OCI-LY1 (cell line): Measurements from ENCODE around the gene SNRNP70.

Experiments
- H2AFZ ChIP-seq: fragments of 200-600 bp; sonication (generic), shearing (Covaris generic); 2 replicates; pipeline ENCODE4 v1.6.0; 2014; ENCODE audit warnings: antibody characterized with exemption, mild to moderate bottlenecking, low read length
- H3F3A ChIP-seq: fragments of 200-600 bp; sonication (generic), shearing (Covaris generic); 2 replicates; pipeline ENCODE4 v1.6.0; 2014; ENCODE audit warnings: mild to moderate bottlenecking, antibody characterized with exemption, low read length, moderate library complexity; ENCODE audit not compliant: insufficient read depth
- H3K27ac ChIP-seq: fragments of 200-600 bp; sonication (generic); 2 replicates; pipeline ENCODE4 v1.5.1; 2014; ENCODE audit warnings: low read length, mixed run types, mild to moderate bottlenecking, low read depth; ENCODE audit not compliant: poor library complexity, severe bottlenecking
- H3K27me3 ChIP-seq: fragments of 200-600 bp; sonication (generic); 2 replicates; pipeline ENCODE4 v1.6.0; 2014; ENCODE audit warnings: antibody characterized with exemption, mild to moderate bottlenecking, low read length, moderate library complexity; ENCODE audit not compliant: insufficient read depth
- H3K36me3 ChIP-seq: fragments of 200-600 bp; sonication (generic); 2 replicates; pipeline ENCODE4 v1.6.1; 2014; ENCODE audit warnings: mild to moderate bottlenecking, antibody characterized with exemption, low read length, moderate library complexity, mixed read lengths; ENCODE audit not compliant: insufficient read depth
- H3K4me1 ChIP-seq: fragments of 200-600 bp; sonication (generic); 2 replicates; pipeline ENCODE4 v1.5.1; 2014; ENCODE audit warnings: mild to moderate bottlenecking, low read length, moderate library complexity; ENCODE audit not compliant: insufficient read depth, severe bottlenecking
- H3K4me2 ChIP-seq: fragments of 200-600 bp; sonication (generic), shearing (Covaris generic); 2 replicates; pipeline ENCODE4 v1.6.1; 2014; ENCODE audit warnings: low read length
- H3K4me3 ChIP-seq: fragments of 200-600 bp; sonication (generic); 2 replicates; pipeline ENCODE4 v1.5.1; 2014; ENCODE audit warnings: low read length, low read depth, mild to moderate bottlenecking, mixed read lengths; ENCODE audit not compliant: poor library complexity, severe bottlenecking
- H3K79me2 ChIP-seq: fragments of 200-600 bp; shearing (Covaris generic); 2 replicates; pipeline ENCODE4 v1.6.1; 2016; ENCODE audit warnings: mixed run types, low read length, mixed read lengths; ENCODE audit not compliant: insufficient read depth
- H3K9ac ChIP-seq: fragments of 200-600 bp; sonication (generic), shearing (Covaris generic); 2 replicates; pipeline ENCODE4 v1.6.1; 2014; ENCODE audit warnings: mild to moderate bottlenecking, low read length, mixed read lengths
- H3K9me2 ChIP-seq: fragments of 200-600 bp; sonication (generic), shearing (Covaris generic); 2 replicates; pipeline ENCODE4 v1.6.1; 2014; ENCODE audit warnings: low read depth, mild to moderate bottlenecking, low read length, mixed read lengths
- H3K9me3 ChIP-seq: fragments of 200-600 bp; shearing (Covaris generic); 2 replicates; pipeline ENCODE4 v1.6.1; 2014; ENCODE audit warnings: low read length, mixed read lengths
- H4K20me1 ChIP-seq: fragments of 200-600 bp; sonication (generic), shearing (Covaris generic); 2 replicates; pipeline ENCODE4 v1.6.0; 2016; ENCODE audit warnings: mild to moderate bottlenecking, low read length; ENCODE audit not compliant: insufficient read depth
- EZH2 ChIP-seq: fragments of 200-600 bp; sonication (generic), shearing (Covaris generic); IDR thresholded peaks from 2 replicates; pipeline ENCODE4 v1.8.0; 2017; ENCODE audit warnings: borderline replicate concordance, mixed run types, mild to moderate bottlenecking, antibody characterized with exemption, low read length, moderate library complexity, mixed read lengths
- TF ChIP-seq, protein P1 (sequence below): fragments of 200-600 bp; sonication (generic), shearing (Covaris generic); IDR thresholded peaks from 2 replicates; pipeline ENCODE4 v1.5.1; 2017; ENCODE audit warnings: mild to moderate bottlenecking, antibody characterized with exemption, low read length, moderate library complexity, mixed read lengths

The SNRNP70 gene

GRCh38 chr19:49130325-49130724 is 45.1 kb downstream of the SNRNP70 start:
- no peak overlapping the region for H3K4me2 ChIP-seq
- H3K9ac ChIP-seq: no peak overlapping the region
- H3K79me2 ChIP-seq: no peaks in the 10 kb centered on the region
- H3K4me3 ChIP-seq: no peak overlapping the region
- H3F3A ChIP-seq: no peaks in the 10 kb centered on the region
- no peak overlapping the region for H2AFZ ChIP-seq
- H3K27me3 ChIP-seq: no peaks in the 10 kb centered on the region
- H4K20me1 ChIP-seq: no peaks in the 10 kb centered on the region
- H3K9me2 ChIP-seq: no peaks in the 10 kb centered on the region
- peaks cover 10% of the 10 kb centered on the region; the same call in 1 of the 2 replicates for H3K36me3 ChIP-seq
- no peak for TF ChIP-seq EZH2
- TF ChIP-seq, protein P1, sequence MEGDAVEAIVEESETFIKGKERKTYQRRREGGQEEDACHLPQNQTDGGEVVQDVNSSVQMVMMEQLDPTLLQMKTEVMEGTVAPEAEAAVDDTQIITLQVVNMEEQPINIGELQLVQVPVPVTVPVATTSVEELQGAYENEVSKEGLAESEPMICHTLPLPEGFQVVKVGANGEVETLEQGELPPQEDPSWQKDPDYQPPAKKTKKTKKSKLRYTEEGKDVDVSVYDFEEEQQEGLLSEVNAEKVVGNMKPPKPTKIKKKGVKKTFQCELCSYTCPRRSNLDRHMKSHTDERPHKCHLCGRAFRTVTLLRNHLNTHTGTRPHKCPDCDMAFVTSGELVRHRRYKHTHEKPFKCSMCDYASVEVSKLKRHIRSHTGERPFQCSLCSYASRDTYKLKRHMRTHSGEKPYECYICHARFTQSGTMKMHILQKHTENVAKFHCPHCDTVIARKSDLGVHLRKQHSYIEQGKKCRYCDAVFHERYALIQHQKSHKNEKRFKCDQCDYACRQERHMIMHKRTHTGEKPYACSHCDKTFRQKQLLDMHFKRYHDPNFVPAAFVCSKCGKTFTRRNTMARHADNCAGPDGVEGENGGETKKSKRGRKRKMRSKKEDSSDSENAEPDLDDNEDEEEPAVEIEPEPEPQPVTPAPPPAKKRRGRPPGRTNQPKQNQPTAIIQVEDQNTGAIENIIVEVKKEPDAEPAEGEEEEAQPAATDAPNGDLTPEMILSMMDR: no peak
- peaks cover 14% of the 10 kb centered on the region for H3K4me1 ChIP-seq
- no peak overlapping the region for H3K27ac ChIP-seq
- H3K9me3 ChIP-seq: no peaks in the 10 kb centered on the region

GRCh38 chr19:49132974-49133609 is 47.8 kb downstream of the SNRNP70 start:
- no peak for TF ChIP-seq EZH2
- TF ChIP-seq, protein P1: no peak
- peaks cover 9% of the 10 kb centered on the region for H3K4me1 ChIP-seq
- H3K36me3 ChIP-seq: peaks cover 10% of the 10 kb centered on the region; the same call in 1 of the 2 replicates
- H3K27me3 ChIP-seq: no peaks in the 10 kb centered on the region
- H3K9ac ChIP-seq: no peak overlapping the region
- H3F3A ChIP-seq: no peaks in the 10 kb centered on the region
- no peak overlapping the region for H2AFZ ChIP-seq
- H3K9me3 ChIP-seq: no peaks in the 10 kb centered on the region
- H3K9me2 ChIP-seq: no peaks in the 10 kb centered on the region
- H3K79me2 ChIP-seq: no peaks in the 10 kb centered on the region
- no peaks in the 10 kb centered on the region for H4K20me1 ChIP-seq
- H3K27ac ChIP-seq: no peak overlapping the region
- H3K4me2 ChIP-seq: no peak overlapping the region
- H3K4me3 ChIP-seq: no peak overlapping the region

DNA sequence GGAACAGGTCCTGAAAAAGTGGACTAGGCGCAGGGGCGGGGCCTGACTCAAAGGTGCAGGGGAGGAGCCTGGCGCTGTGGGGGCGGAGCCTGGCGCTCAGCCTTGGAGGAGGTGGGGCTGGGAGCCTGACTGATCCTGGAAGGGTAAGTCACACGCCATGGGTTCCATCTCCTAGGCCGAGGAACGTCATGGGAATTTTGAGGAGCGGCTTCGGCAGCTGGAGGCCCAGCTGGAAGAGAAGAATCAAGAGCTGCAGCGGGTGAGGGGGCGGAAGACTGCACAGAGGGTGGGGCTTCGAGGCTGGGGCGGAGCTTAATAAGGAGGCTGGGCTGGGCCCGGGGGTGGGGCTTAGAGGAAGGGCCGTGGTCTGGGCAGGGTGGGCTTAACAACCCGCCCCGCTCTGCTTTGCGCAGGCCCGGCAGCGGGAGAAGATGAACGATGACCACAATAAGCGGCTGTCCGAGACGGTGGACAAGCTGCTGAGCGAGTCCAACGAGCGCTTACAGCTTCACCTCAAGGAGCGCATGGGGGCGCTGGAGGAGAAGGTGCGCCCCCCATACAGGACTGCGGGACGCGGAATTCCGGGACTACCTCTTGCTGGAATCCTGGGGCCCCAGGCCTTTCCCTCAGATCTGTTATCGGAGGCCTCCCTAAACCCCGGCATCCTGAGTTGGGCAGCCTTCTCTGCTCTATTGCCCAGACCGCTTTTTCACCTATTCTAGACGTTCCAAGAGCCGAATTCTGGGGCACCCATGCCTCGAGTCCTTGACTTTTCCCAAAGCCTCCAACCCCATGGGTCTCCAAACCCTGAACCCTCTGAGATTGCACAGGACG is 48.6 kb downstream of the SNRNP70 start:
- no peaks in the 10 kb centered on the region for H3K9me3 ChIP-seq
- H4K20me1 ChIP-seq: no peaks in the 10 kb centered on the region
- no peaks in the 10 kb centered on the region for H3K9me2 ChIP-seq
- H2AFZ ChIP-seq: no peak overlapping the region
- no peak overlapping the region for H3K4me2 ChIP-seq
- no peaks in the 10 kb centered on the region for H3K27me3 ChIP-seq
- H3K4me3 ChIP-seq: no peak overlapping the region
- peaks cover 4% of the 10 kb centered on the region for H3K4me1 ChIP-seq
- H3K36me3 ChIP-seq: peaks cover 10% of the 10 kb centered on the region; the same call in 1 of the 2 replicates
- no peak overlapping the region for H3K27ac ChIP-seq
- H3K9ac ChIP-seq: no peak overlapping the region
- no peaks in the 10 kb centered on the region for H3F3A ChIP-seq
- no peak for TF ChIP-seq EZH2
- TF ChIP-seq, protein P1: no peak
- no peaks in the 10 kb centered on the region for H3K79me2 ChIP-seq
